A549 (cell line): ENCODE data around the gene NRIP3. TPM values are rescaled to one million over a fixed set of nuclear protein-coding genes. Genes with fewer than 3 reads are reported as not detected.

Experiments
- ATAC-seq, 2 experiments: fragments of 200-7000 bp in 1 of 2; fragments of >200 bp in 1 of 2; cut with Nextera tagmentation in 1 of 2; cut with Tn5 transposase in 1 of 2; 3 replicates each; pipeline versions ENCODE4 v1.8.0 to v1.9.1; 2018 to 2020; ENCODE audit warnings: mild to moderate bottlenecking in 1 of 2, moderate library complexity in 1 of 2
- CTCF ChIA-PET: fragments of 300-600 bp; sonication (Branson Sonifier 250); formaldehyde crosslinking; extraction: SDS; loops from one replicate; lab custom pipeline; 2021; ENCODE audit warnings: antibody characterized with exemption, inconsistent platforms; lab: Yijun Ruan, JAX
- POLR2A ChIA-PET: fragments of 350-600 bp; formaldehyde crosslinking; extraction: SDS; loops from one replicate; lab custom pipeline; 2021; ENCODE audit warnings: antibody characterized with exemption, inconsistent platforms; lab: Yijun Ruan, JAX
- DNase-seq, 2 experiments: peaks; one replicate each; pipeline versions ENCODE4 v3.0.0 to v3.0.0-alpha.2; 2011 to 2016; ENCODE audit warnings: low read depth in 1 of 2, low spot score in 1 of 2
- FAIRE-seq: peaks from 2 replicates; lab custom pipeline; 2011; peaks lifted over from hg19 to GRCh38; lab: Jason Lieb, UNC
- H3K27ac ChIP-seq, 2 experiments: fragments of >200 bp; sonication (Bioruptor Twin); formaldehyde crosslinking; 3 replicates each; pipeline ENCODE4 v1.5.1; 2016 to 2017
- H3K4me1 ChIP-seq: fragments of >200 bp; sonication (Bioruptor Twin); formaldehyde crosslinking; 3 replicates; pipeline ENCODE4 v1.6.1; 2016
- H3K4me2 ChIP-seq: fragments of >200 bp; sonication (Bioruptor Twin); formaldehyde crosslinking; 3 replicates; pipeline ENCODE4 v1.6.1; 2016
- H3K4me3 ChIP-seq: fragments of >200 bp; sonication (Bioruptor Twin); formaldehyde crosslinking; 3 replicates; pipeline ENCODE4 v1.5.1; 2016
- H3K9me3 ChIP-seq: fragments of >200 bp; sonication (Bioruptor Twin); formaldehyde crosslinking; 3 replicates; pipeline ENCODE4 v1.6.1; 2016
- CBX2 ChIP-seq: fragments of 200-600 bp; sonication (generic); IDR thresholded peaks from 2 replicates; pipeline ENCODE4 v1.6.1; 2016; ENCODE audit warnings: low read depth, mild to moderate bottlenecking, borderline replicate concordance
- CEBPB ChIP-seq, 2 experiments: fragments of >200 bp in 1 of 2; sonication (Bioruptor Twin) in 1 of 2; formaldehyde crosslinking in 1 of 2; IDR thresholded peaks; 2 replicates each; pipeline ENCODE4 v1.6.1; 2012 to 2016
- CHD4 ChIP-seq: fragments of 200-600 bp; sonication (generic); IDR thresholded peaks from 2 replicates; pipeline ENCODE4 v1.6.1; 2016; ENCODE audit warnings: antibody characterized with exemption, mild to moderate bottlenecking, borderline replicate concordance
- EHF ChIP-seq: fragments of 250-450 bp; sonication (Bioruptor Pico); IDR thresholded peaks from 2 replicates; pipeline ENCODE4 v1.5.0; 2020; ENCODE audit warnings: mild to moderate bottlenecking
- ESRRA ChIP-seq: fragments of 150-350 bp; IDR thresholded peaks from 2 replicates; pipeline ENCODE4 v1.6.1; 2014; ENCODE audit warnings: mild to moderate bottlenecking, low read length, borderline replicate concordance
- HDAC2 ChIP-seq: fragments of 200-600 bp; sonication (generic); IDR thresholded peaks from 2 replicates; pipeline ENCODE4 v1.6.1; 2016
- HOXB13 ChIP-seq: fragments of 250-450 bp; sonication (Bioruptor Pico); IDR thresholded peaks from 2 replicates; pipeline ENCODE4 v1.5.0; 2020; ENCODE audit warnings: low read depth, mild to moderate bottlenecking, moderate library complexity
- KDM1A ChIP-seq: fragments of 200-600 bp; sonication (generic); IDR thresholded peaks from 2 replicates; pipeline ENCODE4 v1.6.1; 2016; ENCODE audit warnings: low read depth, mild to moderate bottlenecking
- MAFK ChIP-seq: fragments of 450-650 bp; IDR thresholded peaks from 2 replicates; pipeline ENCODE4 v1.6.1; 2014; ENCODE audit not compliant: partially characterized antibody
- MAZ ChIP-seq: fragments of 150-350 bp; IDR thresholded peaks from 2 replicates; pipeline ENCODE4 v1.6.1; 2014; ENCODE audit warnings: antibody characterized with exemption, low read depth, low read length, borderline replicate concordance
- RAD21 ChIP-seq, 2 experiments: fragments of >200 bp in 1 of 2; sonication (Bioruptor Twin) in 1 of 2; formaldehyde crosslinking in 1 of 2; IDR thresholded peaks in 1 of 2; conservative IDR thresholded peaks in 1 of 2; 2 replicates in 1 of 2; 3 replicates in 1 of 2; pipeline ENCODE4 v1.6.1; 2012 to 2018; ENCODE audit warnings: inconsistent platforms in 1 of 2
- RARB ChIP-seq: fragments of 250-450 bp; sonication (Bioruptor Pico); IDR thresholded peaks from 2 replicates; pipeline ENCODE4 v1.8.0; 2021; ENCODE audit warnings: mild to moderate bottlenecking, moderate library complexity
- RNF2 ChIP-seq: fragments of 200-600 bp; sonication (generic); IDR thresholded peaks from 2 replicates; pipeline ENCODE4 v1.6.1; 2016; ENCODE audit warnings: low read depth, mild to moderate bottlenecking, antibody characterized with exemption, moderate library complexity, borderline replicate concordance
- TFCP2L1 ChIP-seq: fragments of 250-450 bp; sonication (Bioruptor Pico); IDR thresholded peaks from 2 replicates; pipeline ENCODE4 v1.5.0; 2021; ENCODE audit warnings: mild to moderate bottlenecking
- ZNF302 ChIP-seq: fragments of 250-450 bp; sonication (Bioruptor Pico); IDR thresholded peaks from 2 replicates; pipeline ENCODE4 v1.9.0; 2021; ENCODE audit warnings: inconsistent platforms, mild to moderate bottlenecking, moderate library complexity
- ZSCAN20 ChIP-seq: fragments of 250-450 bp; sonication (Bioruptor Pico); IDR thresholded peaks from 2 replicates; pipeline ENCODE4 v1.8.0; 2022; ENCODE audit warnings: mild to moderate bottlenecking, moderate library complexity
- WGBS: methylation state at CpG from one replicate; pipeline ENCODE4 v1.1.6; 2017; ENCODE audit errors: missing lambda C conversion rate; 5-methylcytosine and 5-hydroxymethylcytosine counted together
- polyA plus RNA-seq, 4 experiments: library from polyadenylated mRNA; depleted of rRNA in 3 of 4; stranded (reverse); fragments of >200 nt; fragmentation: RNase III in 1 of 4; extraction: RNeasy Plus Mini Kit Qiagen cat#74134 plus additional on column Dnase treatment in 1 of 4; gene quantifications; 2 replicates in 3 of 4; 3 replicates in 1 of 4; pipeline ENCODE4 v1.2.3, GENCODE V29; 2011 to 2017
- TF ChIP-seq, protein P1 (sequence below): fragments of 200-600 bp; sonication (generic); IDR thresholded peaks from 2 replicates; pipeline ENCODE4 v1.6.1; 2016; ENCODE audit warnings: antibody characterized with exemption, mild to moderate bottlenecking, moderate library complexity
- TF ChIP-seq, protein P2 (sequence below): IDR thresholded peaks from 2 replicates; pipeline ENCODE4 v1.6.1; 2012
- TF ChIP-seq, protein P3 (sequence below): fragments of 450-650 bp; IDR thresholded peaks from 2 replicates; pipeline ENCODE4 v1.6.1; 2014; ENCODE audit warnings: antibody characterized with exemption
- TF ChIP-seq, protein P4 (sequence below): IDR thresholded peaks from 2 replicates; pipeline ENCODE4 v1.6.1; 2012

Gene NRIP3
- polyA plus RNA-seq, 2 of the 4 experiments (the other 2 are of a cell fraction): 0.49 to 1.0 TPM

DNA sequence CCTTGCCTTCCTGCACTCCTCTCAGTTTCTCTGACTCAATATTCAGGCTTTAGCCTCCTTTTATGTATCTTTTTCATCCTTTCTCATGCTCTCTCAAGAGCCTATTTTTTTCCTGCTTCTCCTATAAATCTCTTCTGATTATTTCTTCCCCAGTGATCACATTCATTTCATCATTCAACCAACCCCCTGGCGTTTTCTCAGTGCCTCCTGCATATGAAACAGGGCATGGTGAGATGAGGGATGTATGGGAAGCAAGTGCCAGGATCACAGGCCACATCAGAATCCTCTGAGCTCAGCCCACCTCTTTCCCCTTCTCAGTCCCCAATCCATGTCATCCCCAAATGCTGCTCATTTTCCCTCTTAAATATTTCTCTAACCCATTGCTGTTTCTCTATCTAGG lies 38.7 kb upstream of the NRIP3 start:
- TF ChIP-seq HOXB13 (CRISPR knock-in tag): no peak
- TF ChIP-seq HDAC2: no peak
- TF ChIP-seq RARB (CRISPR knock-in tag): no peak
- no peak for TF ChIP-seq MAFK
- no peak for TF ChIP-seq RNF2
- Histone ChIP-seq H3K4me2 (no peak overlapping the region), H3K27ac (no peak overlapping the region), H3K4me1 (no peaks in the 10 kb centered on the region), H3K9me3 (peaks cover 22% of the 10 kb centered on the region), H3K4me3 (no peak overlapping the region)
- ATAC-seq (no peak), FAIRE-seq (no peak), DNase-seq (no peak)
- CTCF ChIA-PET: interaction anchor here (1.4 to 1.6 kb wide), 2 partner anchors 11 to 12 kb away, joined by 3 to 5 read pairs; no protein-coding TSS in a partner anchor
- WGBS: 0% methylated on average over 1 of the region's 1 CpG
- POLR2A ChIA-PET: no interaction called here

DNA sequence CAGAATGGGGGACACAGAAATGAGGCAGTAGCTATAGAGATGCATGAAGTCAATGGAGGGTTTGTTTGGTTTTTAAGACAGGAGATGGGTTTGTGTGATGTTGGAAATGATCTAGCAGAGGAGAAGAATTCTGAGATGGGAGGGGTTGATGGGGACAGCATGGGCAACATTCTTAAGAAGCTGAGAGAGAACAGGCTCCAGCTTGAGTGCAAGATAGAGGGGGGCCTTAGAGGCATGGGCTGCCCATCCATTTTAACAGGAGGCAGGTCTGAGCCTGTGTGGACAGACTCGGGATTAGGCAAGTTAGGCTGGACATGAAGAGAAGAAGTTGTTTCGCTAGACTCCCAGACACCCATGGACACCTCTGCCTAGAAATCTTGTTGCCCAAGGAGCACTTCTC lies 37.9 kb upstream of the NRIP3 start:
- no peak for ATAC-seq
- no peak overlapping the region for H3K4me2 ChIP-seq
- H3K9me3 ChIP-seq: peaks cover 22% of the 10 kb centered on the region
- no peak for DNase-seq
- H3K4me3 ChIP-seq: no peak overlapping the region
- no peak overlapping the region for H3K27ac ChIP-seq
- CTCF ChIA-PET: interaction anchor here (1.4 to 1.6 kb wide), 2 partner anchors 11 to 12 kb away, joined by 3 to 5 read pairs; no protein-coding TSS in a partner anchor
- TF ChIP-seq CBX2 (no peak), CHD4 (no peak), MAZ (no peak), ESRRA (no peak), ZSCAN20 (CRISPR knock-in tag) (no peak), ZNF302 (CRISPR knock-in tag) (no peak), TFCP2L1 (no peak), EHF (CRISPR knock-in tag) (no peak), CEBPB (IDR thresholded peaks at IDR 0.05) (no peak), RAD21 (conservative IDR thresholded peaks at IDR 0.05 in 1 of 2, IDR thresholded peaks at IDR 0.05 in 1 of 2) (no peak), KDM1A (no peak)
- TF ChIP-seq, protein P1, sequence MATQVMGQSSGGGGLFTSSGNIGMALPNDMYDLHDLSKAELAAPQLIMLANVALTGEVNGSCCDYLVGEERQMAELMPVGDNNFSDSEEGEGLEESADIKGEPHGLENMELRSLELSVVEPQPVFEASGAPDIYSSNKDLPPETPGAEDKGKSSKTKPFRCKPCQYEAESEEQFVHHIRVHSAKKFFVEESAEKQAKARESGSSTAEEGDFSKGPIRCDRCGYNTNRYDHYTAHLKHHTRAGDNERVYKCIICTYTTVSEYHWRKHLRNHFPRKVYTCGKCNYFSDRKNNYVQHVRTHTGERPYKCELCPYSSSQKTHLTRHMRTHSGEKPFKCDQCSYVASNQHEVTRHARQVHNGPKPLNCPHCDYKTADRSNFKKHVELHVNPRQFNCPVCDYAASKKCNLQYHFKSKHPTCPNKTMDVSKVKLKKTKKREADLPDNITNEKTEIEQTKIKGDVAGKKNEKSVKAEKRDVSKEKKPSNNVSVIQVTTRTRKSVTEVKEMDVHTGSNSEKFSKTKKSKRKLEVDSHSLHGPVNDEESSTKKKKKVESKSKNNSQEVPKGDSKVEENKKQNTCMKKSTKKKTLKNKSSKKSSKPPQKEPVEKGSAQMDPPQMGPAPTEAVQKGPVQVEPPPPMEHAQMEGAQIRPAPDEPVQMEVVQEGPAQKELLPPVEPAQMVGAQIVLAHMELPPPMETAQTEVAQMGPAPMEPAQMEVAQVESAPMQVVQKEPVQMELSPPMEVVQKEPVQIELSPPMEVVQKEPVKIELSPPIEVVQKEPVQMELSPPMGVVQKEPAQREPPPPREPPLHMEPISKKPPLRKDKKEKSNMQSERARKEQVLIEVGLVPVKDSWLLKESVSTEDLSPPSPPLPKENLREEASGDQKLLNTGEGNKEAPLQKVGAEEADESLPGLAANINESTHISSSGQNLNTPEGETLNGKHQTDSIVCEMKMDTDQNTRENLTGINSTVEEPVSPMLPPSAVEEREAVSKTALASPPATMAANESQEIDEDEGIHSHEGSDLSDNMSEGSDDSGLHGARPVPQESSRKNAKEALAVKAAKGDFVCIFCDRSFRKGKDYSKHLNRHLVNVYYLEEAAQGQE: no peak
- TF ChIP-seq, protein P2, sequence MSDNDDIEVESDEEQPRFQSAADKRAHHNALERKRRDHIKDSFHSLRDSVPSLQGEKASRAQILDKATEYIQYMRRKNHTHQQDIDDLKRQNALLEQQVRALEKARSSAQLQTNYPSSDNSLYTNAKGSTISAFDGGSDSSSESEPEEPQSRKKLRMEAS: no peak
- TF ChIP-seq, protein P3, sequence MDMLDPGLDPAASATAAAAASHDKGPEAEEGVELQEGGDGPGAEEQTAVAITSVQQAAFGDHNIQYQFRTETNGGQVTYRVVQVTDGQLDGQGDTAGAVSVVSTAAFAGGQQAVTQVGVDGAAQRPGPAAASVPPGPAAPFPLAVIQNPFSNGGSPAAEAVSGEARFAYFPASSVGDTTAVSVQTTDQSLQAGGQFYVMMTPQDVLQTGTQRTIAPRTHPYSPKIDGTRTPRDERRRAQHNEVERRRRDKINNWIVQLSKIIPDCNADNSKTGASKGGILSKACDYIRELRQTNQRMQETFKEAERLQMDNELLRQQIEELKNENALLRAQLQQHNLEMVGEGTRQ: no peak
- TF ChIP-seq, protein P4, sequence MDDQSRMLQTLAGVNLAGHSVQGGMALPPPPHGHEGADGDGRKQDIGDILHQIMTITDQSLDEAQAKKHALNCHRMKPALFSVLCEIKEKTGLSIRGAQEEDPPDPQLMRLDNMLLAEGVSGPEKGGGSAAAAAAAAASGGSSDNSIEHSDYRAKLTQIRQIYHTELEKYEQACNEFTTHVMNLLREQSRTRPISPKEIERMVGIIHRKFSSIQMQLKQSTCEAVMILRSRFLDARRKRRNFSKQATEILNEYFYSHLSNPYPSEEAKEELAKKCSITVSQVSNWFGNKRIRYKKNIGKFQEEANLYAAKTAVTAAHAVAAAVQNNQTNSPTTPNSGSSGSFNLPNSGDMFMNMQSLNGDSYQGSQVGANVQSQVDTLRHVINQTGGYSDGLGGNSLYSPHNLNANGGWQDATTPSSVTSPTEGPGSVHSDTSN: no peak
- TF ChIP-seq, all 56 proteins: peak for 0
- POLR2A ChIA-PET: no interaction called here
- no peak for FAIRE-seq
- WGBS: 34% methylated on average over 2 of the region's 2 CpGs
- no peaks in the 10 kb centered on the region for H3K4me1 ChIP-seq
